Gastroesophageal sphincter (tissue), 3 donors: ENCODE results near the gene EHMT2.
"Not testable (repeated sequence)": the region's sequence is repeated elsewhere in the genome, so short reads cannot be mapped to it uniquely, and the experiment has no call there.

ENCODE experiments used
- CTCF ChIP-seq, 4 experiments: fragments of 200-600 bp in 2 of 4; fragments of 450-650 bp in 2 of 4; sonication (generic) in 1 of 4; IDR thresholded peaks; one replicate each; pipeline ENCODE4 v1.5.1; 2017 to 2019; ENCODE audit warnings: antibody characterized with exemption in 4 of 4, mild to moderate bottlenecking in 2 of 4, moderate library complexity in 2 of 4
- POLR2A ChIP-seq, 2 donors: fragments of 450-650 bp; IDR thresholded peaks; one replicate each; pipeline ENCODE4 v1.6.1; 2017; ENCODE audit warnings: antibody characterized with exemption in 2 of 2, mild to moderate bottlenecking in 2 of 2, moderate library complexity in 1 of 2
- POLR2AphosphoS5 ChIP-seq: sonication (generic); formaldehyde crosslinking; IDR thresholded peaks from one replicate; pipeline ENCODE4 v1.6.1; 2017; ENCODE audit warnings: antibody characterized with exemption

- TF ChIP-seq POLR2A (IDR thresholded peaks at IDR 0.05); CTCF (IDR thresholded peaks at IDR 0.05); POLR2AphosphoS5: not testable (repeated sequence)
Measured at GRCh38 chr6:31906727-31907126, 9.2 kb upstream of the EHMT2 start.
